Activated CD8-positive, alpha-beta memory T cell treated with anti-CD3 and anti-CD28 coated beads for 36 hours (primary cell): ENCODE data around the gene HCN3. TPM values are rescaled to one million over a fixed set of nuclear protein-coding genes. Genes with fewer than 3 reads are reported as not detected.

ENCODE experiments used
- CTCF ChIA-PET: fragments of 350-600 bp; sonication (Branson Sonifier 250); formaldehyde crosslinking; loops from one replicate; lab custom pipeline; 2021; ENCODE audit warnings: antibody characterized with exemption; lab: Charles Lee
- POLR2A ChIA-PET: fragments of 350-600 bp; sonication (Branson Sonifier 250); formaldehyde crosslinking; loops from one replicate; lab custom pipeline; 2021; ENCODE audit warnings: antibody characterized with exemption; lab: Charles Lee
- total RNA-seq, 2 experiments: library from RNA; stranded (reverse); gene quantifications; one replicate each; pipeline ENCODE4 v1.2.3, GENCODE V29; 2021

Gene HCN3
- total RNA-seq, 2 experiments from 2014 or later = 3.4 to 3.7 TPM

- ChIA-PET POLR2A (no interaction called here), CTCF (interaction anchor here (1.6 kb wide), 1 partner anchor 45 kb away, joined by 4 read pairs; no protein-coding TSS in a partner anchor)
Measured at GRCh38 chr1:155295942-155296267, 18.6 kb downstream of the HCN3 start.

GRCh38 chr1:155296661-155297060, 19.4 kb downstream of the HCN3 start:
- CTCF ChIA-PET = interaction anchor here (1.5 kb wide), 1 partner anchor 46 kb away, joined by 5 read pairs; no protein-coding TSS in a partner anchor

GRCh38 chr1:155297384-155297783, 20.1 kb downstream of the HCN3 start:
- ChIA-PET POLR2A (no interaction called here), CTCF (interaction anchor here (1.5 kb wide), 1 partner anchor 47 kb away, joined by 5 read pairs; no protein-coding TSS in a partner anchor)

More at GRCh38 chr1:155296661-155297060, 19.4 kb downstream of the HCN3 start:
- POLR2A ChIA-PET = no interaction called here

GRCh38 chr1:155300024-155300423, 22.8 kb downstream of the HCN3 start:
- ChIA-PET POLR2A (interaction anchor here (0.6 kb wide), 1 partner anchor 122 kb away, joined by 3 read pairs; no protein-coding TSS in a partner anchor), CTCF (interaction anchor here (0.7 to 2.2 kb wide), 4 partner anchors 23 to 604 kb away, joined by 4 to 5 read pairs (median 5); no protein-coding TSS in a partner anchor)

GRCh38 chr1:155300553-155301329, 23.5 kb downstream of the HCN3 start:
- POLR2A ChIA-PET = interaction anchor here (1.0 kb wide), 1 partner anchor 9 kb away, joined by 3 read pairs; no protein-coding TSS in a partner anchor
- CTCF ChIA-PET = interaction anchor here (1.7 to 2.2 kb wide), 2 partner anchors 23 to 50 kb away, joined by 5 read pairs; no protein-coding TSS in a partner anchor

GRCh38 chr1:155301342-155301841, 24.1 kb downstream of the HCN3 start, which contains the start of gene PKLR:
Gene PKLR, minus strand, starts transcription at chr1:155301438. Its CDS starts 43 bp downstream, at chr1:155301395.
- CTCF ChIA-PET = interaction anchor here (1.1 to 2.2 kb wide), 3 partner anchors 22 to 51 kb away, joined by 3 to 5 read pairs (median 5); no protein-coding TSS in a partner anchor
- POLR2A ChIA-PET = interaction anchor here (1.0 kb wide), 1 partner anchor 9 kb away, joined by 3 read pairs; no protein-coding TSS in a partner anchor

GRCh38 chr1:155304558-155305063, 27.3 kb downstream of the HCN3 start:
- ChIA-PET POLR2A (no interaction called here), CTCF (interaction anchor here (1.1 to 1.9 kb wide), 3 partner anchors 17 to 98 kb away, joined by 3 to 5 read pairs (median 4); no protein-coding TSS in a partner anchor)

GRCh38 chr1:155305881-155306391, 28.7 kb downstream of the HCN3 start:
- ChIA-PET POLR2A (no interaction called here), CTCF (interaction anchor here (1.6 to 1.9 kb wide), 2 partner anchors 16 to 99 kb away, joined by 3 to 4 read pairs; no protein-coding TSS in a partner anchor)

GRCh38 chr1:155307247-155307740, 30.0 kb downstream of the HCN3 start:
- ChIA-PET POLR2A (interaction anchor here (0.7 to 1.8 kb wide), 4 partner anchors 13 to 267 kb away, joined by 3 to 6 read pairs (median 4); partner anchors contain the start of gene RUSC1), CTCF (interaction anchor here (0.7 to 2.4 kb wide), 7 partner anchors 17 to 100 kb away, joined by 3 to 24 read pairs (median 3); no protein-coding TSS in a partner anchor)

- ChIA-PET CTCF (interaction anchor here (0.7 to 2.4 kb wide), 5 partner anchors 29 to 64 kb away, joined by 3 to 24 read pairs (median 3); no protein-coding TSS in a partner anchor), POLR2A (interaction anchor here (0.6 to 1.8 kb wide), 5 partner anchors 14 to 254 kb away, joined by 3 to 6 read pairs (median 4); partner anchors contain the start of genes ASH1L and CLK2)
Measured at GRCh38 chr1:155308493-155309422, 31.5 kb downstream of the HCN3 start, which contains the start of gene FDPS. Gene FDPS, plus strand, starts transcription at chr1:155308866. Its CDS starts 924 bp downstream, at chr1:155309790.

GRCh38 chr1:155309423-155310021, 32.3 kb downstream of the HCN3 start:
- ChIA-PET POLR2A (interaction anchor here (0.9 to 1.3 kb wide), 2 partner anchors 8 to 11 kb away, joined by 3 to 4 read pairs; partner anchors contain the start of genes PKLR and RUSC1), CTCF (interaction anchor here (0.6 to 1.6 kb wide), 2 partner anchors 36 to 59 kb away, joined by 3 to 6 read pairs; no protein-coding TSS in a partner anchor)

- POLR2A ChIA-PET = interaction anchor here (1.2 kb wide), 1 partner anchor 70 kb away, joined by 3 read pairs; no protein-coding TSS in a partner anchor
- CTCF ChIA-PET = interaction anchor here (1.7 kb wide), 1 partner anchor 63 kb away, joined by 8 read pairs; no protein-coding TSS in a partner anchor
Measured at GRCh38 chr1:155313261-155313660, 36.0 kb downstream of the HCN3 start.

GRCh38 chr1:155316922-155317321, 39.7 kb downstream of the HCN3 start:
- ChIA-PET POLR2A (interaction anchor here (1.0 kb wide), 1 partner anchor 284 kb away, joined by 3 read pairs; no protein-coding TSS in a partner anchor), CTCF (interaction anchor here (3.4 kb wide), 1 partner anchor 66 kb away, joined by 14 read pairs; no protein-coding TSS in a partner anchor)

GRCh38 chr1:155318082-155318481, 40.8 kb downstream of the HCN3 start:
- POLR2A ChIA-PET = interaction anchor here (1.0 kb wide), 1 partner anchor 283 kb away, joined by 3 read pairs; no protein-coding TSS in a partner anchor
- CTCF ChIA-PET = interaction anchor here (3.4 kb wide), 1 partner anchor 67 kb away, joined by 14 read pairs; no protein-coding TSS in a partner anchor

- ChIA-PET CTCF (interaction anchor here (0.7 to 5.9 kb wide), 2 partner anchors 43 to 69 kb away, joined by 3 to 65 read pairs; partner anchors contain the start of gene HCN3), POLR2A (interaction anchor here (1.2 kb wide), 1 partner anchor 10 kb away, joined by 4 read pairs; no protein-coding TSS in a partner anchor)
Measured at GRCh38 chr1:155319536-155319935, 42.3 kb downstream of the HCN3 start.

GRCh38 chr1:155320252-155320651, 43.0 kb downstream of the HCN3 start:
- CTCF ChIA-PET = interaction anchor here (0.7 to 5.9 kb wide), 2 partner anchors 43 to 69 kb away, joined by 3 to 65 read pairs; partner anchors contain the start of gene HCN3
- POLR2A ChIA-PET = interaction anchor here (0.9 to 1.2 kb wide), 2 partner anchors 10 to 13 kb away, joined by 3 to 4 read pairs; no protein-coding TSS in a partner anchor
